Liver (tissue), 3 donors: ENCODE measurements around the gene CAMKMT.

Source experiments
- EGR1 ChIP-seq, 2 donors: IDR thresholded peaks; 2 replicates each; pipeline ENCODE4 v1.6.1; 2016 to 2018; ENCODE audit warnings: antibody characterized with exemption in 2 of 2, low read depth in 2 of 2
- FOXA1 ChIP-seq: IDR thresholded peaks from 2 replicates; pipeline ENCODE4 v1.6.1; 2016; ENCODE audit warnings: antibody characterized with exemption
- GABPA ChIP-seq, 2 donors: IDR thresholded peaks in 1 of 2; conservative IDR thresholded peaks in 1 of 2; 2 replicates each; pipeline ENCODE4 v1.6.1; 2016; ENCODE audit warnings: antibody characterized with exemption in 2 of 2, mild to moderate bottlenecking in 1 of 2, moderate library complexity in 1 of 2
- HNF4A ChIP-seq, 2 donors: conservative IDR thresholded peaks; 2 replicates each; pipeline ENCODE4 v1.6.1; 2016; ENCODE audit warnings: antibody characterized with exemption in 2 of 2, mild to moderate bottlenecking in 2 of 2
- HNF4G ChIP-seq: IDR thresholded peaks from 2 replicates; pipeline ENCODE4 v1.6.1; 2016; ENCODE audit warnings: antibody characterized with exemption
- JUND ChIP-seq, 2 donors: IDR thresholded peaks; 2 replicates each; pipeline ENCODE4 v1.6.1; 2016; ENCODE audit warnings: antibody characterized with exemption in 2 of 2
- MAX ChIP-seq: IDR thresholded peaks from 2 replicates; pipeline ENCODE4 v1.6.1; 2016; ENCODE audit warnings: antibody characterized with exemption
- TAF1 ChIP-seq: conservative IDR thresholded peaks from 2 replicates; pipeline ENCODE4 v1.6.1; 2016; ENCODE audit warnings: antibody characterized with exemption, mild to moderate bottlenecking
- ZBTB33 ChIP-seq: IDR thresholded peaks from 2 replicates; pipeline ENCODE4 v1.6.1; 2016; ENCODE audit warnings: antibody characterized with exemption
- TF ChIP-seq, protein P1 (sequence below): fragments of 150-350 bp; IDR thresholded peaks from 2 replicates; pipeline ENCODE4 v1.5.1; 2017; ENCODE audit warnings: improper control_type of control experiment, low read depth, low read length; ENCODE audit not compliant: missing input control
- TF ChIP-seq, protein P2 (sequence below): IDR thresholded peaks from 2 replicates; pipeline ENCODE4 v1.6.1; 2016; ENCODE audit warnings: antibody characterized with exemption, mild to moderate bottlenecking
- donor health status: healthy.
- donor health status: healthy.

DNA sequence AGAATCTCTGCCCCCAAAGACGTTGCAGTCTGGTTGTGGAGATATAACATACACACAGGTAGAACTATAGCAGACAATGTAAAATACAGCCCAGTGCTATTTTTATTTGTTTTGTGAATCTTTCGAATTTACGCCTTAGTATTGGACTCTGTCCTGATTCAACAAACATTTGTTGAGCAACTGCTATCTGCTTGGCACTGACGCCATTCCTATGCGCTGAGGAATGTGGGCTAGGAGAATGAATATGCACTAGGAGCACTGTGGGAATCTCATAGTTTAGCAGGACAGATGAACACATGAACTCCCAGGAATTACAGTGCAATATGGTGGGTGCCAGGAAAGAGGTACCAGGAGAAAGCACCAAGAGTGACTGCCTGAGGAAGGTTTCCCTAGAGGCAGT lies 398.1 kb downstream of the CAMKMT start:
- TF ChIP-seq, protein P1, sequence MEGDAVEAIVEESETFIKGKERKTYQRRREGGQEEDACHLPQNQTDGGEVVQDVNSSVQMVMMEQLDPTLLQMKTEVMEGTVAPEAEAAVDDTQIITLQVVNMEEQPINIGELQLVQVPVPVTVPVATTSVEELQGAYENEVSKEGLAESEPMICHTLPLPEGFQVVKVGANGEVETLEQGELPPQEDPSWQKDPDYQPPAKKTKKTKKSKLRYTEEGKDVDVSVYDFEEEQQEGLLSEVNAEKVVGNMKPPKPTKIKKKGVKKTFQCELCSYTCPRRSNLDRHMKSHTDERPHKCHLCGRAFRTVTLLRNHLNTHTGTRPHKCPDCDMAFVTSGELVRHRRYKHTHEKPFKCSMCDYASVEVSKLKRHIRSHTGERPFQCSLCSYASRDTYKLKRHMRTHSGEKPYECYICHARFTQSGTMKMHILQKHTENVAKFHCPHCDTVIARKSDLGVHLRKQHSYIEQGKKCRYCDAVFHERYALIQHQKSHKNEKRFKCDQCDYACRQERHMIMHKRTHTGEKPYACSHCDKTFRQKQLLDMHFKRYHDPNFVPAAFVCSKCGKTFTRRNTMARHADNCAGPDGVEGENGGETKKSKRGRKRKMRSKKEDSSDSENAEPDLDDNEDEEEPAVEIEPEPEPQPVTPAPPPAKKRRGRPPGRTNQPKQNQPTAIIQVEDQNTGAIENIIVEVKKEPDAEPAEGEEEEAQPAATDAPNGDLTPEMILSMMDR: no peak
- TF ChIP-seq HNF4G (no peak), HNF4A (conservative IDR thresholded peaks at IDR 0.05) (peak; percentile 59 to 64), JUND (IDR thresholded peaks at IDR 0.05) (no peak), TAF1 (no peak), ZBTB33 (no peak), GABPA (IDR thresholded peaks at IDR 0.05 in 1 of 2, conservative IDR thresholded peaks at IDR 0.05 in 1 of 2) (no peak), EGR1 (IDR thresholded peaks at IDR 0.05; ENCODE audit: low read depth in 2 of 2) (no peak), MAX (no peak), FOXA1 (no peak)
- TF ChIP-seq, protein P2, sequence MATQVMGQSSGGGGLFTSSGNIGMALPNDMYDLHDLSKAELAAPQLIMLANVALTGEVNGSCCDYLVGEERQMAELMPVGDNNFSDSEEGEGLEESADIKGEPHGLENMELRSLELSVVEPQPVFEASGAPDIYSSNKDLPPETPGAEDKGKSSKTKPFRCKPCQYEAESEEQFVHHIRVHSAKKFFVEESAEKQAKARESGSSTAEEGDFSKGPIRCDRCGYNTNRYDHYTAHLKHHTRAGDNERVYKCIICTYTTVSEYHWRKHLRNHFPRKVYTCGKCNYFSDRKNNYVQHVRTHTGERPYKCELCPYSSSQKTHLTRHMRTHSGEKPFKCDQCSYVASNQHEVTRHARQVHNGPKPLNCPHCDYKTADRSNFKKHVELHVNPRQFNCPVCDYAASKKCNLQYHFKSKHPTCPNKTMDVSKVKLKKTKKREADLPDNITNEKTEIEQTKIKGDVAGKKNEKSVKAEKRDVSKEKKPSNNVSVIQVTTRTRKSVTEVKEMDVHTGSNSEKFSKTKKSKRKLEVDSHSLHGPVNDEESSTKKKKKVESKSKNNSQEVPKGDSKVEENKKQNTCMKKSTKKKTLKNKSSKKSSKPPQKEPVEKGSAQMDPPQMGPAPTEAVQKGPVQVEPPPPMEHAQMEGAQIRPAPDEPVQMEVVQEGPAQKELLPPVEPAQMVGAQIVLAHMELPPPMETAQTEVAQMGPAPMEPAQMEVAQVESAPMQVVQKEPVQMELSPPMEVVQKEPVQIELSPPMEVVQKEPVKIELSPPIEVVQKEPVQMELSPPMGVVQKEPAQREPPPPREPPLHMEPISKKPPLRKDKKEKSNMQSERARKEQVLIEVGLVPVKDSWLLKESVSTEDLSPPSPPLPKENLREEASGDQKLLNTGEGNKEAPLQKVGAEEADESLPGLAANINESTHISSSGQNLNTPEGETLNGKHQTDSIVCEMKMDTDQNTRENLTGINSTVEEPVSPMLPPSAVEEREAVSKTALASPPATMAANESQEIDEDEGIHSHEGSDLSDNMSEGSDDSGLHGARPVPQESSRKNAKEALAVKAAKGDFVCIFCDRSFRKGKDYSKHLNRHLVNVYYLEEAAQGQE: no peak
